Testis (tissue), 2 donors: ENCODE data around the gene SPATA2L.

Experiments
- CTCF ChIP-seq, 3 experiments: fragments of 450-650 bp in 2 of 3; fragments of 200-600 bp in 1 of 3; sonication (generic) in 1 of 3; IDR thresholded peaks; one replicate each; pipeline ENCODE4 v1.5.1; 2016 to 2019; ENCODE audit warnings: antibody characterized with exemption in 3 of 3, mild to moderate bottlenecking in 2 of 3, moderate library complexity in 1 of 3
- POLR2A ChIP-seq: fragments of 450-650 bp; IDR thresholded peaks from one replicate; pipeline ENCODE4 v1.6.1; 2017; ENCODE audit warnings: antibody characterized with exemption, mild to moderate bottlenecking, moderate library complexity

- no peak for TF ChIP-seq POLR2A
- no peak for TF ChIP-seq CTCF (IDR thresholded peaks at IDR 0.05)
Observed at GRCh38 chr16:89687092-89687940, 14.2 kb downstream of the SPATA2L start.
